Vagina (tissue), 2 donors: ENCODE measurements around the gene TAF3.

Source experiments
- CTCF ChIP-seq, 3 experiments: fragments of 450-650 bp in 2 of 3; fragments of 200-600 bp in 1 of 3; sonication (generic) in 1 of 3; IDR thresholded peaks; one replicate each; pipeline ENCODE4 v1.5.1; 2017 to 2019; ENCODE audit warnings: antibody characterized with exemption in 3 of 3, mild to moderate bottlenecking in 2 of 3, moderate library complexity in 2 of 3
- POLR2A ChIP-seq, 2 donors: fragments of 450-650 bp; IDR thresholded peaks; one replicate each; pipeline ENCODE4 v1.6.1; 2017; ENCODE audit warnings: antibody characterized with exemption in 2 of 2, mild to moderate bottlenecking in 2 of 2, moderate library complexity in 2 of 2

- TF ChIP-seq CTCF (IDR thresholded peaks at IDR 0.05) (no peak), POLR2A (IDR thresholded peaks at IDR 0.05) (no peak)
Measured at GRCh38 chr10:7804216-7804615, 14.1 kb upstream of the TAF3 start.
